ENCODE measurements around the gene UNCX.
"Not testable (repeated sequence)": the region's sequence is repeated elsewhere in the genome, so short reads cannot be mapped to it uniquely, and the experiment has no call there.

Gene UNCX

GRCh38 chr7:1201916-1202315, 30.8 kb upstream of the UNCX start:
- no peak overlapping the region for H3K4me3 ChIP-seq (ENCODE audit: insufficient read depth, low read length, poor library complexity, severe bottlenecking)
- no peaks in the 10 kb centered on the region for H3F3A ChIP-seq (ENCODE audit: insufficient read depth)
- no peaks in the 10 kb centered on the region for H3K9me2 ChIP-seq (replicated peaks; ENCODE audit: insufficient read depth, low read length)
- no peak overlapping the region for H3K9ac ChIP-seq (ENCODE audit: low read length)
- no peaks in the 10 kb centered on the region for H3K79me2 ChIP-seq (ENCODE audit: insufficient read depth, low read length)
- H3K9me3 ChIP-seq (ENCODE audit: insufficient read depth, low read length): no peaks in the 10 kb centered on the region
- no peaks in the 10 kb centered on the region; the same call in 1 of the 2 replicates for H3K27me3 ChIP-seq (ENCODE audit: low read length)
- no peaks in the 10 kb centered on the region for H4K20me1 ChIP-seq (ENCODE audit: low read depth, low read length)
- H2AFZ ChIP-seq (ENCODE audit: low read depth, low read length, severe bottlenecking): no peak overlapping the region
- no peak overlapping the region for H3K4me2 ChIP-seq (ENCODE audit: low read depth, low read length, poor library complexity, severe bottlenecking)
- no peak for TF ChIP-seq EZH2phosphoT487 (conservative IDR thresholded peaks at IDR 0.05; ENCODE audit: low read length)
- no peak for TF ChIP-seq CTCF (IDR thresholded peaks at IDR 0.05; ENCODE audit: insufficient read depth, low read length, poor library complexity, severe bottlenecking)
- H3K27ac ChIP-seq (ENCODE audit: low read depth, low read length): no peak overlapping the region
- H3K36me3 ChIP-seq (ENCODE audit: low read length): no peaks in the 10 kb centered on the region

- H3K4me3 ChIP-seq (ENCODE audit: insufficient read depth, low read length, poor library complexity, severe bottlenecking); H4K20me1 ChIP-seq (ENCODE audit: low read depth, low read length); H2AFZ ChIP-seq (ENCODE audit: low read depth, low read length, severe bottlenecking); H3K9me2 ChIP-seq (replicated peaks; ENCODE audit: insufficient read depth, low read length); H3K9ac ChIP-seq (ENCODE audit: low read length); H3K36me3 ChIP-seq (ENCODE audit: low read length); H3K27ac ChIP-seq (ENCODE audit: low read depth, low read length); H3F3A ChIP-seq (ENCODE audit: insufficient read depth); H3K79me2 ChIP-seq (ENCODE audit: insufficient read depth, low read length); H3K27me3 ChIP-seq (ENCODE audit: low read length); H3K9me3 ChIP-seq (ENCODE audit: insufficient read depth, low read length); H3K4me2 ChIP-seq (ENCODE audit: low read depth, low read length, poor library complexity, severe bottlenecking): not testable (repeated sequence)
Observed at GRCh38 chr7:1202914-1203313, 29.8 kb upstream of the UNCX start.

GRCh38 chr7:1204460-1205140, 28.1 kb upstream of the UNCX start:
- H3F3A ChIP-seq (ENCODE audit: insufficient read depth): no peaks in the 10 kb centered on the region
- no peaks in the 10 kb centered on the region; the same call in 1 of the 2 replicates for H3K27me3 ChIP-seq (ENCODE audit: low read length)
- no peak for TF ChIP-seq EZH2phosphoT487 (conservative IDR thresholded peaks at IDR 0.05; ENCODE audit: low read length)
- no peak for TF ChIP-seq CTCF (IDR thresholded peaks at IDR 0.05; ENCODE audit: insufficient read depth, low read length, poor library complexity, severe bottlenecking)
- no peaks in the 10 kb centered on the region for H3K79me2 ChIP-seq (ENCODE audit: insufficient read depth, low read length)
- no peaks in the 10 kb centered on the region for H4K20me1 ChIP-seq (ENCODE audit: low read depth, low read length)
- no peak overlapping the region for H3K9ac ChIP-seq (ENCODE audit: low read length)
- H3K9me2 ChIP-seq (replicated peaks; ENCODE audit: insufficient read depth, low read length): no peaks in the 10 kb centered on the region
- no peak overlapping the region for H3K4me3 ChIP-seq (ENCODE audit: insufficient read depth, low read length, poor library complexity, severe bottlenecking)
- no peak overlapping the region for H3K4me2 ChIP-seq (ENCODE audit: low read depth, low read length, poor library complexity, severe bottlenecking)
- no peaks in the 10 kb centered on the region for H3K36me3 ChIP-seq (ENCODE audit: low read length)
- H3K27ac ChIP-seq (ENCODE audit: low read depth, low read length): no peak overlapping the region
- H3K9me3 ChIP-seq (ENCODE audit: insufficient read depth, low read length): no peaks in the 10 kb centered on the region
- no peak overlapping the region for H2AFZ ChIP-seq (ENCODE audit: low read depth, low read length, severe bottlenecking)

GRCh38 chr7:1205742-1206141, 26.9 kb upstream of the UNCX start:
- H3K4me2 ChIP-seq (ENCODE audit: low read depth, low read length, poor library complexity, severe bottlenecking); H3K9me3 ChIP-seq (ENCODE audit: insufficient read depth, low read length); H3F3A ChIP-seq (ENCODE audit: insufficient read depth); H4K20me1 ChIP-seq (ENCODE audit: low read depth, low read length); H3K79me2 ChIP-seq (ENCODE audit: insufficient read depth, low read length); H3K27ac ChIP-seq (ENCODE audit: low read depth, low read length); H2AFZ ChIP-seq (ENCODE audit: low read depth, low read length, severe bottlenecking); H3K27me3 ChIP-seq (ENCODE audit: low read length); H3K36me3 ChIP-seq (ENCODE audit: low read length); H3K4me3 ChIP-seq (ENCODE audit: insufficient read depth, low read length, poor library complexity, severe bottlenecking); H3K9ac ChIP-seq (ENCODE audit: low read length); H3K9me2 ChIP-seq (replicated peaks; ENCODE audit: insufficient read depth, low read length): not testable (repeated sequence)
